GM10248 (cell line): ENCODE data around the gene ACP5.

Experiments
- CTCF ChIA-PET: fragments of 300-600 bp; sonication (Branson Sonifier 250); formaldehyde crosslinking; extraction: SDS; loops from one replicate; lab custom pipeline; 2021; ENCODE audit warnings: antibody characterized with exemption; lab: Yijun Ruan, JAX
- POLR2A ChIA-PET: fragments of 350-650 bp; sonication (Branson Sonifier 250); formaldehyde crosslinking; extraction: SDS; loops from one replicate; lab custom pipeline; 2020; ENCODE audit warnings: antibody characterized with exemption; lab: Yijun Ruan, JAX
- DNase-seq: peaks from one replicate; pipeline ENCODE4 v3.0.0; 2012; ENCODE audit errors: extremely low spot score
- CTCF ChIP-seq: IDR thresholded peaks from 2 replicates; pipeline ENCODE4 v1.5.1; 2012; ENCODE audit warnings: mild to moderate bottlenecking, low read depth; ENCODE audit errors: extremely low read depth, missing control alignments, control extremely low read depth

ACP5 gene

GRCh38 chr19:11560404-11561051 lies 16.9 kb downstream of the ACP5 start:
- CTCF ChIA-PET: interaction anchor here (0.6 to 4.0 kb wide), 20 partner anchors 8 to 89 kb away, joined by 3 to 38 read pairs (median 5); partner anchors contain the start of gene ACP5
- POLR2A ChIA-PET: no interaction called here
- peak; percentile 52 for TF ChIP-seq CTCF
- peak; percentile 69 for DNase-seq

GRCh38 chr19:11558881-11559828 lies 18.3 kb downstream of the ACP5 start, which contains the start of gene ELOF1:
ELOF1 (minus strand) TSS chr19:11559230; CDS start chr19:11554347, 4,883 bp downstream.
- TF ChIP-seq CTCF: no peak
- ChIA-PET CTCF (interaction anchor here (0.9 to 4.0 kb wide), 14 partner anchors 9 to 239 kb away, joined by 3 to 38 read pairs (median 6); partner anchors contain the start of genes ACP5 and ZNF491), POLR2A (interaction anchor here (0.7 kb wide), 1 partner anchor 688 kb away, joined by 3 read pairs; no protein-coding TSS in a partner anchor)
- DNase-seq: peak; percentile 98

- CTCF ChIA-PET: interaction anchor here (0.9 to 4.0 kb wide), 7 partner anchors 11 to 176 kb away, joined by 3 to 37 read pairs (median 3); partner anchors contain the start of gene ACP5
- POLR2A ChIA-PET: no interaction called here
- no peak for TF ChIP-seq CTCF
- no peak for DNase-seq
Observed at GRCh38 chr19:11556634-11557420, 20.6 kb downstream of the ACP5 start.

GRCh38 chr19:11555246-11555645 lies 22.2 kb downstream of the ACP5 start:
- CTCF ChIA-PET: interaction anchor here (1.3 to 2.0 kb wide), 3 partner anchors 9 to 180 kb away, joined by 3 to 8 read pairs (median 3); no protein-coding TSS in a partner anchor
- no peak for DNase-seq
- POLR2A ChIA-PET: interaction anchor here (0.6 to 0.7 kb wide), 2 partner anchors 357 to 439 kb away, joined by 4 to 5 read pairs; no protein-coding TSS in a partner anchor
- TF ChIP-seq CTCF: no peak

GRCh38 chr19:11554160-11554559 lies 23.3 kb downstream of the ACP5 start:
- TF ChIP-seq CTCF: no peak
- ChIA-PET POLR2A (no interaction called here), CTCF (interaction anchor here (0.8 to 2.0 kb wide), 3 partner anchors 18 to 179 kb away, joined by 3 to 8 read pairs (median 3); no protein-coding TSS in a partner anchor)
- peak; percentile 56 for DNase-seq
